MCF 10A (cell line): ENCODE measurements around the gene LIN28A. TPM values are rescaled to one million over a fixed set of nuclear protein-coding genes. Genes with fewer than 3 reads are reported as not detected.
"Not testable (repeated sequence)": the region's sequence is repeated elsewhere in the genome, so short reads cannot be mapped to it uniquely, and the experiment has no call there.

Experiments
- BruUV-seq: library from RNA; stranded (reverse); fragments of 400-500 nt; replicated peaks from 2 replicates; lab custom pipeline; 2021; lab: Mats Ljungman, UMichigan
- CTCF ChIA-PET: fragments of 300-600 bp; sonication (Branson Sonifier 250); formaldehyde crosslinking; extraction: SDS; loops from one replicate; lab custom pipeline; 2021; ENCODE audit warnings: antibody characterized with exemption, inconsistent platforms; lab: Yijun Ruan, JAX
- POLR2A ChIA-PET: fragments of 300-600, 350-650 bp; sonication (Branson Sonifier 250); formaldehyde crosslinking; extraction: SDS; loops from one replicate; lab custom pipeline; 2020; ENCODE audit warnings: antibody characterized with exemption, inconsistent platforms; lab: Yijun Ruan, JAX
- DNase-seq: peaks from one replicate; pipeline ENCODE4 v3.0.0-alpha.2; 2018; ENCODE audit not compliant: unreplicated experiment
- H3K27ac Mint-ChIP-seq: one replicate; pipeline ENCODE4 v1.8.0; 2022; ENCODE audit warnings: mild to moderate bottlenecking, low read depth, mixed read lengths; ENCODE audit not compliant: unreplicated experiment
- H3K27me3 Mint-ChIP-seq: one replicate; pipeline ENCODE4 v1.8.0; 2022; ENCODE audit warnings: mixed read lengths; ENCODE audit not compliant: insufficient read depth, unreplicated experiment
- H3K36me3 Mint-ChIP-seq: one replicate; pipeline ENCODE4 v1.8.0; 2022; ENCODE audit warnings: mild to moderate bottlenecking, moderate library complexity, mixed read lengths; ENCODE audit not compliant: insufficient read depth, unreplicated experiment
- H3K4me1 Mint-ChIP-seq: one replicate; pipeline ENCODE4 v1.8.0; 2022; ENCODE audit warnings: mixed read lengths; ENCODE audit not compliant: insufficient read depth, unreplicated experiment
- H3K4me3 Mint-ChIP-seq: one replicate; pipeline ENCODE4 v1.8.0; 2022; ENCODE audit warnings: mild to moderate bottlenecking, moderate library complexity, mixed read lengths; ENCODE audit not compliant: unreplicated experiment
- H3K9me3 Mint-ChIP-seq: one replicate; pipeline ENCODE4 v1.8.0; 2022; ENCODE audit warnings: mixed read lengths; ENCODE audit not compliant: unreplicated experiment
- CTCF ChIP-seq: fragments of 200-600 bp; IDR thresholded peaks from one replicate; pipeline ENCODE4 v1.8.0; 2022; ENCODE audit warnings: antibody characterized with exemption, mild to moderate bottlenecking; ENCODE audit not compliant: unreplicated experiment
- intact Hi-C: fragments of 100-400 bp; cut with micrococcal nuclease; formaldehyde crosslinking; loops from 2 replicates; pipeline ENCODE4 v1.14.1; 2022
- total RNA-seq: library from RNA; stranded (reverse); gene quantifications from 2 replicates; pipeline ENCODE4 v1.2.3, GENCODE V29; 2022

LIN28A gene
- total RNA-seq, 1 experiment from 2014 or later: not detected

- ChIA-PET POLR2A (no interaction called here), CTCF (no interaction called here)
- Mint-ChIP-seq H3K9me3 (no peaks in the 10 kb centered on the region), H3K27me3 (no peaks in the 10 kb centered on the region), H3K36me3 (no peaks in the 10 kb centered on the region), H3K4me1 (peaks cover 15% of the 10 kb centered on the region), H3K27ac (no peak overlapping the region), H3K4me3 (no peak overlapping the region)
- intact Hi-C loops: no loop called here
- no peak for TF ChIP-seq CTCF
- BruUV-seq: no TSS peak
- no peak for DNase-seq
Observed at GRCh38 chr1:26368486-26368885, 42.1 kb upstream of the LIN28A start.

GRCh38 chr1:26370591-26371382, 39.8 kb upstream of the LIN28A start:
- POLR2A ChIA-PET: interaction anchor here (0.7 kb wide), 1 partner anchor 145 kb away, joined by 3 read pairs; no protein-coding TSS in a partner anchor
- Mint-ChIP-seq H3K4me3 (no peak overlapping the region), H3K36me3 (no peaks in the 10 kb centered on the region), H3K27me3 (no peaks in the 10 kb centered on the region), H3K9me3 (no peaks in the 10 kb centered on the region), H3K27ac (no peak overlapping the region), H3K4me1 (peaks cover 10% of the 10 kb centered on the region)
- DNase-seq: no peak
- no peak for TF ChIP-seq CTCF
- intact Hi-C loops: no loop called here
- CTCF ChIA-PET: interaction anchor here (0.7 to 1.3 kb wide), 2 partner anchors 13 to 49 kb away, joined by 3 read pairs; no protein-coding TSS in a partner anchor
- BruUV-seq: no TSS peak

GRCh38 chr1:26372039-26372438, 38.6 kb upstream of the LIN28A start:
- ChIA-PET POLR2A (no interaction called here), CTCF (interaction anchor here (0.5 to 0.7 kb wide), 2 partner anchors 47 to 61 kb away, joined by 3 to 5 read pairs; no protein-coding TSS in a partner anchor)
- no peak overlapping the region for H3K4me3 Mint-ChIP-seq
- H3K27ac Mint-ChIP-seq: no peak overlapping the region
- peaks cover 3% of the 10 kb centered on the region for H3K36me3 Mint-ChIP-seq
- BruUV-seq: no TSS peak
- intact Hi-C loops: no loop called here
- H3K4me1 Mint-ChIP-seq: peaks cover 10% of the 10 kb centered on the region
- no peaks in the 10 kb centered on the region for H3K9me3 Mint-ChIP-seq
- peak; percentile 72 for DNase-seq
- H3K27me3 Mint-ChIP-seq: no peaks in the 10 kb centered on the region
- TF ChIP-seq CTCF: no peak

- H3K9me3 Mint-ChIP-seq, DNase-seq, H3K36me3 Mint-ChIP-seq, H3K27me3 Mint-ChIP-seq, BruUV-seq, intact Hi-C loops, H3K4me3 Mint-ChIP-seq, H3K27ac Mint-ChIP-seq: not testable (repeated sequence)
- H3K4me1 Mint-ChIP-seq: peaks cover 11% of the 10 kb centered on the region
- CTCF ChIA-PET: interaction anchor here (2.5 kb wide), 1 partner anchor 8 kb away, joined by 14 read pairs; no protein-coding TSS in a partner anchor
- POLR2A ChIA-PET: interaction anchor here (0.6 to 1.1 kb wide), 2 partner anchors 20 to 185 kb away, joined by 3 to 4 read pairs; no protein-coding TSS in a partner anchor
Observed at GRCh38 chr1:26372611-26373010, 38.0 kb upstream of the LIN28A start, which contains the start of gene ZNF683. Gene ZNF683 (minus strand): TSS chr1:26372750. CDS start chr1:26368571, 4,179 bp downstream.
